Naive thymus-derived CD4-positive, alpha-beta T cell (primary cell): ENCODE results near the gene HSD11B2. TPM values are rescaled to one million over a fixed set of nuclear protein-coding genes. Genes with fewer than 3 reads are reported as not detected.

Experiments used
- ATAC-seq: fragments of 150-1000 bp; cut with Tn5 transposase; 2 replicates; pipeline ENCODE4 v1.10.0; 2021; ENCODE audit warnings: mild to moderate bottlenecking, moderate library complexity
- CTCF ChIA-PET: fragments of 350-600 bp; sonication (Branson Sonifier 250); formaldehyde crosslinking; loops from one replicate; lab custom pipeline; 2021; ENCODE audit warnings: antibody characterized with exemption; lab: Charles Lee
- POLR2A ChIA-PET: fragments of 350-600 bp; sonication (Branson Sonifier 250); formaldehyde crosslinking; loops from one replicate; lab custom pipeline; 2021; ENCODE audit warnings: antibody characterized with exemption, inconsistent platforms; lab: Charles Lee
- DNase-seq, 9 donors: peaks; one replicate each; pipeline versions ENCODE4 v3.0.0 to v3.0.0-alpha.2; 2020 to 2022; ENCODE audit warnings: mixed read lengths in 1 of 9
- H3K27ac ChIP-seq: one replicate; pipeline ENCODE4 v1.7.0; 2013; ENCODE audit warnings: mild to moderate bottlenecking, low read depth, low read length, moderate library complexity
- H3K27me3 ChIP-seq, 2 donors: one replicate each; pipeline ENCODE4 v1.7.0; 2013; ENCODE audit warnings: low read length in 2 of 2, mild to moderate bottlenecking in 2 of 2, moderate library complexity in 2 of 2; ENCODE audit not compliant: control insufficient read depth in 2 of 2, insufficient read depth in 2 of 2
- H3K36me3 ChIP-seq, 3 experiments: 1 replicate in 2 of 3; 2 replicates in 1 of 3; pipeline ENCODE4 v1.7.0; 2013; ENCODE audit warnings: low read length in 3 of 3, mild to moderate bottlenecking in 3 of 3, moderate library complexity in 1 of 3; ENCODE audit not compliant: insufficient read depth in 3 of 3, control insufficient read depth in 2 of 3
- H3K4me1 ChIP-seq, 2 donors: one replicate each; pipeline ENCODE4 v1.7.0; 2013; ENCODE audit warnings: low read length in 2 of 2, mild to moderate bottlenecking in 2 of 2, moderate library complexity in 1 of 2; ENCODE audit not compliant: control insufficient read depth in 2 of 2, insufficient read depth in 2 of 2
- H3K4me3 ChIP-seq: 2 replicates; pipeline ENCODE4 v1.7.0; 2013; ENCODE audit warnings: mild to moderate bottlenecking, low read length
- H3K9me3 ChIP-seq, 3 experiments: 1 replicate in 2 of 3; 2 replicates in 1 of 3; pipeline ENCODE4 v1.7.0; 2013; ENCODE audit warnings: low read length in 3 of 3; ENCODE audit not compliant: control insufficient read depth in 2 of 3
- H3K27ac Mint-ChIP-seq, 9 donors: one replicate each; pipeline ENCODE4 v1.8.0; 2020 to 2022; ENCODE audit warnings: mixed read lengths in 9 of 9, mild to moderate bottlenecking in 8 of 9, moderate library complexity in 5 of 9, inconsistent platforms in 2 of 9
- H3K27me3 Mint-ChIP-seq, 5 donors: one replicate each; pipeline ENCODE4 v1.8.0; 2021 to 2022; ENCODE audit warnings: mixed read lengths in 5 of 5, mild to moderate bottlenecking in 1 of 5
- H3K36me3 Mint-ChIP-seq, 5 donors: one replicate each; pipeline ENCODE4 v1.8.0; 2020 to 2022; ENCODE audit warnings: mixed read lengths in 5 of 5, mild to moderate bottlenecking in 3 of 5, inconsistent platforms in 1 of 5
- H3K4me1 Mint-ChIP-seq, 7 donors: one replicate each; pipeline ENCODE4 v1.8.0; 2020 to 2022; ENCODE audit warnings: mixed read lengths in 7 of 7, mild to moderate bottlenecking in 3 of 7, inconsistent platforms in 1 of 7
- H3K4me3 Mint-ChIP-seq, 10 donors: one replicate each; pipeline ENCODE4 v1.8.0; 2020 to 2022; ENCODE audit warnings: mild to moderate bottlenecking in 10 of 10, mixed read lengths in 10 of 10, moderate library complexity in 6 of 10, inconsistent platforms in 2 of 10
- H3K9me3 Mint-ChIP-seq, 11 donors: one replicate each; pipeline ENCODE4 v1.8.0; 2020 to 2022; ENCODE audit warnings: mixed read lengths in 11 of 11, mild to moderate bottlenecking in 4 of 11, inconsistent platforms in 1 of 11, moderate library complexity in 1 of 11
- intact Hi-C, 2 donors: fragments of 100-400 bp; cut with micrococcal nuclease; formaldehyde crosslinking; loops; one replicate each; pipeline ENCODE4 v1.15.1; 2023
- polyA plus RNA-seq, 2 donors: library from polyadenylated mRNA; unstranded; fragments of 300-500 nt; fragmentation: Illumina TruSeq; gene quantifications; one replicate each; pipeline ENCODE4 v1.2.3, GENCODE V29; 2021
- total RNA-seq, 6 experiments: library from RNA in 5 of 6; stranded (reverse) in 5 of 6; gene quantifications; 1 replicate in 5 of 6; 2 replicates in 1 of 6; pipeline ENCODE4 v1.2.3 and lab custom pipeline; 2021 to 2026

Gene HSD11B2
- total and polyA plus RNA-seq, 7 experiments from 2014 or later = 0.17 TPM; not detected in 6

- Mint-ChIP-seq H3K9me3 (no peaks in the 10 kb centered on the region), H3K4me1 (peaks cover 6 to 23% (median 6%) of the 10 kb centered on the region in 7 donors), H3K4me3 (peak within 1 kb of the TSS; percentile 47 to 81 (median 72)), H3K27me3 (peaks cover 16 to 48% (median 29%) of the 10 kb centered on the region in 5 donors), H3K36me3 (no peaks in the 10 kb centered on the region), H3K27ac (no peak within 1 kb of the TSS)
- ATAC-seq (peak; percentile 74), DNase-seq (peak in 4 of 9 donors; percentile 13 to 62 (median 26))
- Histone ChIP-seq H3K4me1 (peaks cover 7 to 8% of the 10 kb centered on the region in 2 donors), H3K36me3 (no peaks in the 10 kb centered on the region), H3K27ac (no peak within 1 kb of the TSS), H3K4me3 (no peak within 1 kb of the TSS), H3K9me3 (no peaks in the 10 kb centered on the region), H3K27me3 (peaks cover 4 to 11% of the 10 kb centered on the region in 2 donors)
- ChIA-PET POLR2A (no interaction called here), CTCF (interaction anchor here (0.7 kb wide), 1 partner anchor 8 kb away, joined by 3 read pairs; no protein-coding TSS in a partner anchor)
- intact Hi-C loops = no loop called here
These were observed 37.7 kb upstream of the HSD11B2 start, which contains the start of gene TPPP3 for GRCh38 chr16:67393111-67393787. Gene TPPP3 (minus strand): TSS chr16:67393498. CDS start chr16:67391111, 2,387 bp downstream.

GRCh38 chr16:67393788-67394154 lies 37.1 kb upstream of the HSD11B2 start:
- H3K9me3 Mint-ChIP-seq = no peaks in the 10 kb centered on the region
- peaks cover 6 to 23% (median 6%) of the 10 kb centered on the region in 7 donors for H3K4me1 Mint-ChIP-seq
- Histone ChIP-seq H3K4me3 (no peak overlapping the region), H3K4me1 (peaks cover 7 to 8% of the 10 kb centered on the region in 2 donors), H3K27ac (no peak overlapping the region), H3K9me3 (no peaks in the 10 kb centered on the region), H3K27me3 (peaks cover 4 to 11% of the 10 kb centered on the region in 2 donors), H3K36me3 (no peaks in the 10 kb centered on the region)
- intact Hi-C loops = no loop called here
- peak overlapping the region; percentile 47 to 81 (median 72) for H3K4me3 Mint-ChIP-seq
- DNase-seq = no peak
- H3K27ac Mint-ChIP-seq = no peak overlapping the region
- CTCF ChIA-PET = interaction anchor here (0.7 kb wide), 1 partner anchor 9 kb away, joined by 3 read pairs; no protein-coding TSS in a partner anchor
- no peaks in the 10 kb centered on the region for H3K36me3 Mint-ChIP-seq
- POLR2A ChIA-PET = no interaction called here
- H3K27me3 Mint-ChIP-seq = peaks cover 16 to 47% (median 29%) of the 10 kb centered on the region in 5 donors
- peak; percentile 8 for ATAC-seq

- Histone ChIP-seq H3K27ac (no peak overlapping the region), H3K9me3 (no peaks in the 10 kb centered on the region), H3K4me1 (peaks cover 7 to 8% of the 10 kb centered on the region in 2 donors), H3K27me3 (peaks cover 4 to 11% of the 10 kb centered on the region in 2 donors), H3K36me3 (no peaks in the 10 kb centered on the region), H3K4me3 (no peak overlapping the region)
- peak in 1 of 9 donors; percentile 15 for DNase-seq
- Mint-ChIP-seq H3K36me3 (no peaks in the 10 kb centered on the region), H3K27ac (no peak overlapping the region), H3K9me3 (no peaks in the 10 kb centered on the region), H3K27me3 (peaks cover 16 to 46% (median 29%) of the 10 kb centered on the region in 5 donors), H3K4me3 (peak overlapping the region; percentile 47 to 81 (median 72)), H3K4me1 (peaks cover 6 to 25% (median 6%) of the 10 kb centered on the region in 7 donors)
- intact Hi-C loops = loop anchor here in 1 of 2 donors (5.0 kb wide), 1 partner anchor 117 kb away; the partner anchor contains the start of gene PLEKHG4
- peak; percentile 22 for ATAC-seq
- POLR2A ChIA-PET = no interaction called here
- CTCF ChIA-PET = interaction anchor here (0.7 kb wide), 1 partner anchor 9 kb away, joined by 3 read pairs; no protein-coding TSS in a partner anchor
These were observed 36.5 kb upstream of the HSD11B2 start for GRCh38 chr16:67394155-67395104.

- Mint-ChIP-seq H3K27me3 (peaks cover 16 to 43% (median 29%) of the 10 kb centered on the region in 5 donors), H3K4me1 (peaks cover 6 to 21% (median 6%) of the 10 kb centered on the region in 7 donors), H3K4me3 (peak overlapping the region in 4 of 10 donors; percentile 27 to 81 (median 38)), H3K36me3 (no peaks in the 10 kb centered on the region), H3K9me3 (no peaks in the 10 kb centered on the region), H3K27ac (no peak overlapping the region)
- ATAC-seq = no peak
- Histone ChIP-seq H3K9me3 (no peaks in the 10 kb centered on the region), H3K27ac (no peak overlapping the region), H3K4me3 (no peak overlapping the region), H3K4me1 (peaks cover 7 to 8% of the 10 kb centered on the region in 2 donors), H3K27me3 (peaks cover 4 to 11% of the 10 kb centered on the region in 2 donors), H3K36me3 (no peaks in the 10 kb centered on the region)
- CTCF ChIA-PET = no interaction called here
- DNase-seq = no peak
- intact Hi-C loops = loop anchor here in 1 of 2 donors (5.0 kb wide), 1 partner anchor 118 kb away; the partner anchor contains the start of gene PLEKHG4
- POLR2A ChIA-PET = no interaction called here
These were observed 35.8 kb upstream of the HSD11B2 start for GRCh38 chr16:67395105-67395457.

- H3K36me3 Mint-ChIP-seq = no peaks in the 10 kb centered on the region
- no peak overlapping the region for H3K27ac ChIP-seq
- no peaks in the 10 kb centered on the region for H3K36me3 ChIP-seq
- H3K4me1 Mint-ChIP-seq = peaks cover 6 to 18% (median 6%) of the 10 kb centered on the region in 7 donors
- ATAC-seq = no peak
- H3K27ac Mint-ChIP-seq = no peak overlapping the region
- peaks cover 16 to 43% (median 29%) of the 10 kb centered on the region in 5 donors for H3K27me3 Mint-ChIP-seq
- no peak overlapping the region for H3K4me3 ChIP-seq
- intact Hi-C loops = loop anchor here in 1 of 2 donors (5.0 kb wide), 1 partner anchor 118 kb away; the partner anchor contains the start of gene PLEKHG4
- ChIA-PET CTCF (no interaction called here), POLR2A (no interaction called here)
- peaks cover 4 to 11% of the 10 kb centered on the region in 2 donors for H3K27me3 ChIP-seq
- H3K9me3 ChIP-seq = no peaks in the 10 kb centered on the region
- H3K4me1 ChIP-seq = peaks cover 7 to 8% of the 10 kb centered on the region in 2 donors
- H3K4me3 Mint-ChIP-seq = peak overlapping the region in 6 of 10 donors; percentile 27 to 81 (median 38)
- no peak for DNase-seq
- H3K9me3 Mint-ChIP-seq = no peaks in the 10 kb centered on the region
These were observed 35.3 kb upstream of the HSD11B2 start for GRCh38 chr16:67395458-67396158.
